Gastroesophageal sphincter (tissue), 3 donors: ENCODE measurements around the gene GPR35.

Experiments used
- EP300 ChIP-seq: sonication (generic); formaldehyde crosslinking; IDR thresholded peaks from one replicate; pipeline ENCODE4 v1.6.1; 2017; ENCODE audit warnings: antibody characterized with exemption, mild to moderate bottlenecking
- POLR2A ChIP-seq, 2 donors: fragments of 450-650 bp; IDR thresholded peaks; one replicate each; pipeline ENCODE4 v1.6.1; 2017; ENCODE audit warnings: antibody characterized with exemption in 2 of 2, mild to moderate bottlenecking in 2 of 2, moderate library complexity in 1 of 2
- POLR2AphosphoS5 ChIP-seq: sonication (generic); formaldehyde crosslinking; IDR thresholded peaks from one replicate; pipeline ENCODE4 v1.6.1; 2017; ENCODE audit warnings: antibody characterized with exemption
- TF ChIP-seq, protein P1 (sequence below), 4 experiments: fragments of 200-600 bp in 2 of 4; fragments of 450-650 bp in 2 of 4; sonication (generic) in 1 of 4; IDR thresholded peaks; one replicate each; pipeline ENCODE4 v1.5.1; 2017 to 2019; ENCODE audit warnings: antibody characterized with exemption in 4 of 4, mild to moderate bottlenecking in 2 of 4, moderate library complexity in 2 of 4

GRCh38 chr2:240638512-240639160 is 13.4 kb downstream of the GPR35 start:
- TF ChIP-seq, protein P1, sequence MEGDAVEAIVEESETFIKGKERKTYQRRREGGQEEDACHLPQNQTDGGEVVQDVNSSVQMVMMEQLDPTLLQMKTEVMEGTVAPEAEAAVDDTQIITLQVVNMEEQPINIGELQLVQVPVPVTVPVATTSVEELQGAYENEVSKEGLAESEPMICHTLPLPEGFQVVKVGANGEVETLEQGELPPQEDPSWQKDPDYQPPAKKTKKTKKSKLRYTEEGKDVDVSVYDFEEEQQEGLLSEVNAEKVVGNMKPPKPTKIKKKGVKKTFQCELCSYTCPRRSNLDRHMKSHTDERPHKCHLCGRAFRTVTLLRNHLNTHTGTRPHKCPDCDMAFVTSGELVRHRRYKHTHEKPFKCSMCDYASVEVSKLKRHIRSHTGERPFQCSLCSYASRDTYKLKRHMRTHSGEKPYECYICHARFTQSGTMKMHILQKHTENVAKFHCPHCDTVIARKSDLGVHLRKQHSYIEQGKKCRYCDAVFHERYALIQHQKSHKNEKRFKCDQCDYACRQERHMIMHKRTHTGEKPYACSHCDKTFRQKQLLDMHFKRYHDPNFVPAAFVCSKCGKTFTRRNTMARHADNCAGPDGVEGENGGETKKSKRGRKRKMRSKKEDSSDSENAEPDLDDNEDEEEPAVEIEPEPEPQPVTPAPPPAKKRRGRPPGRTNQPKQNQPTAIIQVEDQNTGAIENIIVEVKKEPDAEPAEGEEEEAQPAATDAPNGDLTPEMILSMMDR (IDR thresholded peaks at IDR 0.05), result no peak
- TF ChIP-seq POLR2A (IDR thresholded peaks at IDR 0.05) (no peak), POLR2AphosphoS5 (peak; percentile 14), EP300 (no peak)
